ENCODE measurements around the gene GFRAL. TPM values are rescaled to one million over a fixed set of nuclear protein-coding genes. Genes with fewer than 3 reads are reported as not detected.

The GFRAL gene
- total RNA-seq, 1 donor from 2014 or later: not detected

- ATAC-seq: no peak
- no peak for DNase-seq (ENCODE audit: low spot score)
Measured at GRCh38 chr6:55433446-55434130, 106.3 kb downstream of the GFRAL start.

GRCh38 chr6:55437141-55437540, 109.9 kb downstream of the GFRAL start:
- ATAC-seq (no peak), DNase-seq (ENCODE audit: low spot score) (no peak)

DNA sequence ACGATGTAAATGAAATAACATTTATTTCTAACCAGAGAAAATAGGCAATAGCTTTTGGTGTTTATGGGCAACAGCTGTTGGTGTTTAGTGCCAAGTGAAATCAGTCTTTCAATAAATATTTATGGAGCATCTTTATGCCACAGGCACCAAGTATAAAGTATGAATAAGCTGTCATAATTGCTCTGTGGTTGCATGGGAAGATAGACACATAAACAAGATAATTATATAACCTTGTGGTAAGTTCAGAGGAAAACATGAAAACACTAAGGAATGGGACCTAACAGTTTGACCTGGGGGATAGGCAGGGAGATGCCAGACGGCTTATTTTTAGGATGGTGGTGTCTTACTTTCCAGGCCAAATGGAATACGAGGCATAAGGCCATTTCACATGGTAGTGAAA, 110.9 kb downstream of the GFRAL start:
- ATAC-seq: no peak

DNA sequence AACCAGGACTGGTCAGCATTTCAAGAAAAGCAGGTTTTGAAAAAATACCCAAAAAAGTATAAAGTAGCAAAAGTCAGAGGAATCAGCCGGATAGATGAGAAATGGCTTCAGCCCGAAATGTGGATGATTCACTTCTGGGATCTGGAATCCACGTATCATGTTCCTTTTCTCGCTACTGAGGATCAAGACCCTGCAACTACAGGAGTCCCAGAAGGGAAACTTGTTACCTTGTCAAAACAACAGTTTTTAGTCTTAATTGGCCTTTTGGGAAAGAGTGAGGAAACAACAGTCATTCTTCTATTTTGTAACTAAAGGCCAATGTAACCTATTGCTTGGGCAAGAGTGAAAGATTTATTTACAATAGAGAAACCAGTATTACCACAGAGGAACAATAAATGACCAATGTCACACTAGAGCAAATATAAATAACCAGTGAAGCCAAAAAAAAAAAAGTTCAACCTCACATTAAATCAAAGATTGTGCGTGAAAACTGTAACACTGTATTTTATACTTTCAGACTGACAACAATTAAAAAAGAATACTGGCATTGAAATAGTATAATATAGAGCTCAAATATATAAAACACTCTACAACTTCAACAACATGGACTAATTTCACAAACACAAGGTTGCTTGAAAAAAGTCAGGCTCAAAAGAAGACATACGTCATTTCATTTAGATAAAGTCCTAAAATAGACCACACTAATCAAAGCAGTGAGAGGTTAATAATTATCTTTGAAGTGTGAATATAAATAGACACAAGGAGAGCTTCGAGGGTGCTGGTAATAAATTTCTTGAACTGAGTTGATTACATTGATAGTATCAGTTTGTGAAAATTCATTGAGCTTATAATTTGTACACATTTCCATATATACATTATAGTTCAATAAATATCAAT, 116.2 kb downstream of the GFRAL start:
- peak; percentile 61 for ATAC-seq
- DNase-seq (ENCODE audit: low spot score): no peak

More for the DNA sequence above, 110.9 kb downstream of the GFRAL start:
- DNase-seq (ENCODE audit: low spot score): no peak

DNA sequence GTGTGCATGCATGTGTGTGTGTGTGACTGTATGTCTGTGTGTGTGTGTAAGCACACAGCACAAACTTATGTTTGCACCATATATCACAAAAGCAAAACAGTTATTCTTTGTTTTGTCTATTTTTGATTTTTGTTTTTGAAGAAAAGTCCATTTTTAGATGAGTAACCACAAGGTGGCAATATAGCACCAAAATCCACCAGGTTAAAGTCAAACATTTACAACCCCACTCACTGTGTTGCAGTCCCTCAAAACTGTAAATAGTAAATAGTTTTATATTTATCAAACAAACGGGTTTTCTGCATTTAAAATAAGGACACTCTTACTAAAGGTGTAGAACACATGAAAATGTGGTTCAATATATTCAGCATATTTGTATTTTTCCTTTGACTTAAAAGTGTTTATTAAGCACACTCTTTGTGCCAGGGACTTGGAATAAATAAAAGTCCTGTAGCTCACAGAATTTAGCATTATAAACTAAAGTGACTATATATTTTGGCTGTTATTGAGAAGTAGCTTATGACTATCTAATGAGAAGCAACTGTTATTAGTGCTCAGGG, 118.5 kb downstream of the GFRAL start:
- peak; percentile 70 for ATAC-seq
- DNase-seq (ENCODE audit: low spot score): no peak

- ATAC-seq (no peak), DNase-seq (ENCODE audit: low spot score) (no peak)
Measured at GRCh38 chr6:55447891-55448290, 120.6 kb downstream of the GFRAL start.

DNA sequence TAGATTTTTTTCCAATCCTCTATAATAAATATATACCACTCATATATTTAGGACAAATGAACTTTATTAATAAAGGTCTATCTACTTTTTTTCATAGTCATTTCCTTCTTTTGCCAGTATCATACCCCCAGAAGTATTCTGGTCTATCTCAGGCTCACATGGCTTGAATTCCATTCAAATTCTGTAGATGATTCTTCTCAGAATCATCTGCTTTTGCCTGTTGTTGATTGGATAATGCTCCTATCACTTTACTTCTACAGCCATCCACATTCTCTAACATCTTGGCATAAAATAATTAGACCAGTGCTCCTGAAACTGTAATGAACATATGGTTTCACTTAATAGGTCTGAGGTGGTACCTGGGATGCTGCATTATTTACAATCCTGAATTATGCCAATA, 121.2 kb downstream of the GFRAL start:
- ATAC-seq (no peak), DNase-seq (ENCODE audit: low spot score) (no peak)

GRCh38 chr6:55449225-55449624, 122.0 kb downstream of the GFRAL start:
- DNase-seq (ENCODE audit: low spot score) (no peak), ATAC-seq (no peak)

- DNase-seq (ENCODE audit: low spot score) (no peak), ATAC-seq (no peak)
Measured at GRCh38 chr6:55450005-55450404, 122.7 kb downstream of the GFRAL start.

Other genes starting within 250 kb of the GFRAL start
- gene HCRTR2, start 153.0 kb upstream of the GFRAL start, total RNA-seq: not detected